ENCODE data around the gene LYPD6. TPM values are rescaled to one million over a fixed set of nuclear protein-coding genes. Genes with fewer than 3 reads are reported as not detected.

The LYPD6 gene
- total RNA-seq, 1 donor from 2014 or later, result not detected

DNA sequence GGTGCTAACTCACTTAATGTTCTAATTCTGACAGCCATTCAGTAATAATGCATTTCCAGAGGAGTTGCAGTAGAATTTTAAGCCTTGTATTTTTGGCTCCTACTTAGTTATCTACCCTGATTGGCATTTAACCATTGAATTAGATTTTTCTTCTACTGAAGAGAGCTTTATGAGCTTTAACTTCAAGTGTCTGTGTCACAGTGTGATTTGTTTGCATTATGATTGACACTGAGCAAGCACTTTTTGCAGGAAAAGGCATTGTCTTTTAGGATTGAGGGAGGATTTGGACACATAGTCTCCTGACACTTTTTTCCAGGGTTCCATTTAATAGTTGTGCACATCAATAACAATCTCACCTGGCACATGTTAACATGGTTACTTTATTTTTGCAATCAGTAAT, 26.7 kb downstream of the LYPD6 start:
- ATAC-seq (ENCODE audit: low read depth) (no peak), DNase-seq (no peak)
- Mint-ChIP-seq H3K4me1 (no peaks in the 10 kb centered on the region), H3K4me3 (no peak overlapping the region), H3K36me3 (ENCODE audit: low read depth) (no peaks in the 10 kb centered on the region), H3K9me3 (no peaks in the 10 kb centered on the region), H3K27ac (no peak overlapping the region), H3K27me3 (no peaks in the 10 kb centered on the region)
- intact Hi-C loops (cut with micrococcal nuclease), result no loop called here
- CTCF ChIA-PET, result no interaction called here
- POLR2A ChIA-PET, result no interaction called here
- TF ChIP-seq, protein P1, sequence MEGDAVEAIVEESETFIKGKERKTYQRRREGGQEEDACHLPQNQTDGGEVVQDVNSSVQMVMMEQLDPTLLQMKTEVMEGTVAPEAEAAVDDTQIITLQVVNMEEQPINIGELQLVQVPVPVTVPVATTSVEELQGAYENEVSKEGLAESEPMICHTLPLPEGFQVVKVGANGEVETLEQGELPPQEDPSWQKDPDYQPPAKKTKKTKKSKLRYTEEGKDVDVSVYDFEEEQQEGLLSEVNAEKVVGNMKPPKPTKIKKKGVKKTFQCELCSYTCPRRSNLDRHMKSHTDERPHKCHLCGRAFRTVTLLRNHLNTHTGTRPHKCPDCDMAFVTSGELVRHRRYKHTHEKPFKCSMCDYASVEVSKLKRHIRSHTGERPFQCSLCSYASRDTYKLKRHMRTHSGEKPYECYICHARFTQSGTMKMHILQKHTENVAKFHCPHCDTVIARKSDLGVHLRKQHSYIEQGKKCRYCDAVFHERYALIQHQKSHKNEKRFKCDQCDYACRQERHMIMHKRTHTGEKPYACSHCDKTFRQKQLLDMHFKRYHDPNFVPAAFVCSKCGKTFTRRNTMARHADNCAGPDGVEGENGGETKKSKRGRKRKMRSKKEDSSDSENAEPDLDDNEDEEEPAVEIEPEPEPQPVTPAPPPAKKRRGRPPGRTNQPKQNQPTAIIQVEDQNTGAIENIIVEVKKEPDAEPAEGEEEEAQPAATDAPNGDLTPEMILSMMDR (IDR thresholded peaks at IDR 0.05), result no peak

DNA sequence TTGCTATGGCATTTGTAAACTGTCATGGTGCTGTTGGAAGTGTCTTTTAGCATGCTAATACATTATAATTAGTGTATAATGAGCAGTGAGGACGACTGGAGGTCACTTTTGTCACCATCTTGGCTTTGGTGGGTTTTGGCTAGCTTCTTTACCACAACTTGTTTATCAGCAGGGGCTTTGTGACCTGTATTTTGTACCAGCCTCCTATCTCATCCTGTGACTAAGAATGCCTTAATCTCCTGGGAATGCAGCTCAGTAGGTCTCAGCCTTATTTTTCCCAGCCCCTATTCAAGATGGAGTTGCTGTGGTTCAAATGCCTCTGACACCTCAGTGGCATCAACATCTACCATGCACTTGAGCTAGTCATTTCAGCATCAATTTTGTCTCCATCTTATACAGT, 29.7 kb downstream of the LYPD6 start:
- Mint-ChIP-seq H3K4me1 (no peaks in the 10 kb centered on the region), H3K27ac (no peak overlapping the region), H3K27me3 (peaks cover 7% of the 10 kb centered on the region), H3K4me3 (no peak overlapping the region), H3K9me3 (no peaks in the 10 kb centered on the region), H3K36me3 (ENCODE audit: low read depth) (no peaks in the 10 kb centered on the region)
- intact Hi-C loops (cut with micrococcal nuclease), result no loop called here
- ChIA-PET CTCF (no interaction called here), POLR2A (no interaction called here)
- DNase-seq (no peak), ATAC-seq (ENCODE audit: low read depth) (no peak)
- TF ChIP-seq, protein P1 (IDR thresholded peaks at IDR 0.05), result no peak

DNA sequence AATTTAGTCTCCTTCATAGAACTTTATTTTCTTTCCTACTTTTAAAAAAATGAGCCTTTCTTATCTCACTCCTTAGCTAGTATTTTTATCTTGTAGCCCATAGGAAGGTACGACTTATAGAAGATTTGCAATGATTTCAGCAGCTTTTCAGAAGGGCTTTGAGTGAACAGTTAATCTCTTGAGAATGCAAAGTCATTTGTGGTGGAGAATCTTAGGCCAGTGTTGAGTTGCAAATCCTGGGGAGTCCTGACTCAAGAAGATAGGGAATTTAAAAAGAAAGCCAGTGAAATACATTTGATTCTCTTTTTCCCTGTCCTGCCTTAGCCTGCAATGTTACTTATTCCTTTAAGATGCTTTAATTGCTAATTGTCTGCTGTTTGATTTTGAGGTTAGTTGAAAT, 33.6 kb downstream of the LYPD6 start:
- TF ChIP-seq, protein P1 (IDR thresholded peaks at IDR 0.05), result no peak
- Mint-ChIP-seq H3K9me3 (no peaks in the 10 kb centered on the region), H3K36me3 (ENCODE audit: low read depth) (no peaks in the 10 kb centered on the region), H3K4me1 (no peaks in the 10 kb centered on the region), H3K4me3 (no peak overlapping the region), H3K27ac (no peak overlapping the region), H3K27me3 (peaks cover 10% of the 10 kb centered on the region)
- DNase-seq, result no peak
- CTCF ChIA-PET, result no interaction called here
- POLR2A ChIA-PET, result no interaction called here
- ATAC-seq (ENCODE audit: low read depth), result no peak
- intact Hi-C loops (cut with micrococcal nuclease), result no loop called here

DNA sequence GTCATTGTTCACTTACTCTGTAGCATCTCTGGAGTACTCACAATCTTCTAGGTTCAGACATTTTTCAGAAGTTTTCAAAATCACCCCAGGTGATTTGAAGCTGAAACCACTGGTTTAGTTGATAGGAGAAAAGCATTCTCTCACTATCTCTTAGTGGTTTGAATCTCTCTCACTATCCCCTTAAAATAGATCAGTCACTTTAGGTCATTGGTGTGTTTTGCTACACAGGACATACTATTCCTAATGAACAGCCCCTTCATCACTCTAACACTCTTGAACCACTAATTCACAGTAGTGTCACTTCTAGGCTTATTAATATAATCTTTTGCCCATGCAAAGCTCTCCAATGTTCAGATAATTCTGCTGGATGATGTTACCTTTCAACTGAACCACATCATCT, 34.5 kb downstream of the LYPD6 start:
- H3K27me3 Mint-ChIP-seq, result peaks cover 10% of the 10 kb centered on the region
- POLR2A ChIA-PET, result no interaction called here
- ATAC-seq (ENCODE audit: low read depth) (no peak), DNase-seq (no peak)
- CTCF ChIA-PET, result no interaction called here
- H3K27ac Mint-ChIP-seq, result no peak overlapping the region
- intact Hi-C loops (cut with micrococcal nuclease), result no loop called here
- no peak overlapping the region for H3K4me3 Mint-ChIP-seq
- TF ChIP-seq, protein P1 (IDR thresholded peaks at IDR 0.05), result no peak
- H3K4me1 Mint-ChIP-seq, result no peaks in the 10 kb centered on the region
- no peaks in the 10 kb centered on the region for H3K9me3 Mint-ChIP-seq
- no peaks in the 10 kb centered on the region for H3K36me3 Mint-ChIP-seq (ENCODE audit: low read depth)

DNA sequence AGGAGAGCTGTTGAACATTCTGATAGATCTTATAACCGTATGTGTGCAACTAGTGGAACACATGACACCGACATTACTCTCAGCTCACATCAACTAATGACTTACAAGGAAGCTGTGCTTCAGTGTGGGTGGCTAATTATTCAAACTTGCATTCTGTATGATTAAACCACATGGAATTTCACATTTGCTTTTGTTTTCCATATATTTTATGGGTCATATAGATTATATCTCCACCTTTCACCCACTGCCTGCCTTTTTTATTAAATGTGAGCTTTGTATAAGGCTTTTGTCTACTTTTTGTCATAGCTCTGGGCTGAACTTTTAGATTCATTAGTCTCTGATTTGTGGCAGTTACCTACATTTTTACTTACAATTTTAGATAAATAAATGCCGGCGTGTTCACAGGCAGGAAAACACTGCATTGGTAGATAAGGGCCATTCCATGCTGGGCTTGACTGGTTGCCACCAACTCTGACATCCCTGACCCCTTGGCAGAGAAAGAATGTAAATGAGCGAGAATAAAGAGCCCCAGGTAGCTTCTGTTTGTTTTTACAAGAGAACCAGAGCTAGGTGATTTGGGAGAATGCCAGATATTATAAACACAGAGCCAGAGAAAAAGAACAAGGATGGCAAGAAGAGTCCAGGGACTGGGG, 35.7 kb downstream of the LYPD6 start:
- ChIA-PET CTCF (no interaction called here), POLR2A (no interaction called here)
- intact Hi-C loops (cut with micrococcal nuclease), result no loop called here
- no peak for DNase-seq
- Mint-ChIP-seq H3K4me3 (no peak overlapping the region), H3K9me3 (no peaks in the 10 kb centered on the region), H3K36me3 (ENCODE audit: low read depth) (no peaks in the 10 kb centered on the region), H3K4me1 (no peaks in the 10 kb centered on the region), H3K27me3 (peaks cover 10% of the 10 kb centered on the region), H3K27ac (no peak overlapping the region)
- no peak for ATAC-seq (ENCODE audit: low read depth)
- TF ChIP-seq, protein P1 (IDR thresholded peaks at IDR 0.05), result no peak

All from activated B cell treated with CpG ODN at 0.5 μM for 24 hours (primary cell).